Measurements from ENCODE around the gene STRIP2. TPM values are rescaled to one million over a fixed set of nuclear protein-coding genes. Genes with fewer than 3 reads are reported as not detected.

The STRIP2 gene
- total and polyA plus RNA-seq, 2 donors (not counting 1 experiment from before 2014, with no cell fraction given): 0.21 to 0.79 TPM

- Mint-ChIP-seq H3K27ac (no peak overlapping the region), H3K4me3 (no peak overlapping the region), H3K4me1 (peaks cover 37% of the 10 kb centered on the region), H3K27me3 (no peaks in the 10 kb centered on the region), H3K9me3 (ENCODE audit: insufficient read depth) (no peaks in the 10 kb centered on the region)
- no peak overlapping the region for H3K9ac ChIP-seq (ENCODE audit: low read length)
- POLR2A ChIA-PET: no interaction called here
- 100% methylated on average over 1 of the region's 1 CpG for WGBS (ENCODE audit: insufficient coverage)
- CTCF ChIA-PET: interaction anchor here (0.7 kb wide), 1 partner anchor 92 kb away, joined by 3 read pairs; no protein-coding TSS in a partner anchor
- intact Hi-C loops (cut with micrococcal nuclease): no loop called here
- H3K27me3 ChIP-seq (replicated peaks in 1 of 4; ENCODE audit: control extremely low read depth in 1 of 4, control insufficient read depth in 3 of 4, insufficient read depth in 4 of 4, low read length in 3 of 4): no peaks in the 10 kb centered on the region
- H3K27ac ChIP-seq (ENCODE audit: low read length in 2 of 2): no peak overlapping the region
- DNase-seq: no peak
- no peak overlapping the region for H2AFZ ChIP-seq (ENCODE audit: insufficient read depth, low read depth, low read length, poor library complexity, severe bottlenecking)
- H3K4me3 ChIP-seq (ENCODE audit: control extremely low read depth in 1 of 5, extremely low read depth in 1 of 5, insufficient read depth in 1 of 5, low read depth in 2 of 5, low read length in 4 of 5): no peak overlapping the region
- H3K9me3 ChIP-seq (ENCODE audit: control extremely low read depth in 1 of 3, control insufficient read depth in 2 of 3, insufficient read depth in 1 of 3, low read length in 2 of 3): no peaks in the 10 kb centered on the region
- no peak overlapping the region for H3K4me2 ChIP-seq (replicated peaks; ENCODE audit: low read depth, low read length, poor library complexity, severe bottlenecking)
- H3K4me1 ChIP-seq (ENCODE audit: control insufficient read depth in 2 of 2, insufficient read depth in 2 of 2, low read length in 2 of 2): peaks cover 14 to 41% of the 10 kb centered on the region in 2 donors
- H4K20me1 ChIP-seq (ENCODE audit: control insufficient read depth, insufficient read depth, low read length, poor library complexity, severe bottlenecking): no peaks in the 10 kb centered on the region
- no peak for ATAC-seq (ENCODE audit: low read depth)
- H3K36me3 ChIP-seq (replicated peaks in 1 of 2; ENCODE audit: control extremely low read depth in 1 of 2, control insufficient read depth in 1 of 2, extremely low read depth in 1 of 2, insufficient read depth in 2 of 2, low read length in 1 of 2): no peaks in the 10 kb centered on the region
- no peaks in the 10 kb centered on the region for H3K79me2 ChIP-seq (ENCODE audit: control insufficient read depth, insufficient read depth, low read length)
- TF ChIP-seq EZH2 (IDR thresholded peaks at IDR 0.05; ENCODE audit: borderline replicate concordance, insufficient read depth, low read depth, low read length, poor library complexity, severe bottlenecking): no peak
- TF ChIP-seq CTCF (IDR thresholded peaks at IDR 0.05): no peak
Measured at GRCh38 chr7:129498021-129498420, 63.8 kb downstream of the STRIP2 start.

GRCh38 chr7:129499999-129500398, 65.8 kb downstream of the STRIP2 start:
- Histone ChIP-seq H3K9ac (ENCODE audit: low read length) (no peak overlapping the region), H3K27me3 (replicated peaks in 1 of 4; ENCODE audit: control extremely low read depth in 1 of 4, control insufficient read depth in 3 of 4, insufficient read depth in 4 of 4, low read length in 3 of 4) (no peaks in the 10 kb centered on the region), H3K36me3 (replicated peaks in 1 of 2; ENCODE audit: control extremely low read depth in 1 of 2, control insufficient read depth in 1 of 2, extremely low read depth in 1 of 2, insufficient read depth in 2 of 2, low read length in 1 of 2) (no peaks in the 10 kb centered on the region), H3K4me3 (ENCODE audit: control extremely low read depth in 1 of 5, extremely low read depth in 1 of 5, insufficient read depth in 1 of 5, low read depth in 2 of 5, low read length in 4 of 5) (no peak overlapping the region), H3K4me2 (replicated peaks; ENCODE audit: low read depth, low read length, poor library complexity, severe bottlenecking) (peak overlapping the region; percentile 38), H3K9me3 (ENCODE audit: control extremely low read depth in 1 of 3, control insufficient read depth in 2 of 3, insufficient read depth in 1 of 3, low read length in 2 of 3) (no peaks in the 10 kb centered on the region), H3K27ac (ENCODE audit: low read length in 2 of 2) (peak overlapping the region; percentile 49 to 66), H4K20me1 (ENCODE audit: control insufficient read depth, insufficient read depth, low read length, poor library complexity, severe bottlenecking) (no peaks in the 10 kb centered on the region), H3K4me1 (ENCODE audit: control insufficient read depth in 2 of 2, insufficient read depth in 2 of 2, low read length in 2 of 2) (peaks cover 14 to 32% of the 10 kb centered on the region in 2 donors), H3K79me2 (ENCODE audit: control insufficient read depth, insufficient read depth, low read length) (no peaks in the 10 kb centered on the region), H2AFZ (ENCODE audit: insufficient read depth, low read depth, low read length, poor library complexity, severe bottlenecking) (peak overlapping the region; percentile 34)
- H3K4me3 Mint-ChIP-seq: peak overlapping the region; percentile 80
- no CpG with 5 or more reads among the region's 6 CpGs for WGBS (ENCODE audit: insufficient coverage)
- peak overlapping the region; percentile 80 for H3K27ac Mint-ChIP-seq
- ATAC-seq (ENCODE audit: low read depth) (no peak), DNase-seq (peak; percentile 65)
- peaks cover 29% of the 10 kb centered on the region for H3K4me1 Mint-ChIP-seq
- ChIA-PET CTCF (interaction anchor here (0.6 to 1.4 kb wide), 5 partner anchors 29 to 572 kb away, joined by 3 to 4 read pairs (median 3); no protein-coding TSS in a partner anchor), POLR2A (no interaction called here)
- no peak for TF ChIP-seq EZH2 (IDR thresholded peaks at IDR 0.05; ENCODE audit: borderline replicate concordance, insufficient read depth, low read depth, low read length, poor library complexity, severe bottlenecking)
- TF ChIP-seq CTCF (IDR thresholded peaks at IDR 0.05): no peak
- H3K9me3 Mint-ChIP-seq (ENCODE audit: insufficient read depth): no peaks in the 10 kb centered on the region
- no peaks in the 10 kb centered on the region for H3K27me3 Mint-ChIP-seq
- intact Hi-C loops (cut with micrococcal nuclease): loop anchor here (5.0 kb wide), 3 partner anchors 68 to 1848 kb away; partner anchors contain the start of genes SND1 and STRIP2
